Lower lobe of right lung (tissue), 2 donors: ENCODE data around the gene FRAS1. TPM values are rescaled to one million over a fixed set of nuclear protein-coding genes. Genes with fewer than 3 reads are reported as not detected.
"Not testable (repeated sequence)": the region's sequence is repeated elsewhere in the genome, so short reads cannot be mapped to it uniquely, and the experiment has no call there.

Experiments used
- ATAC-seq, 2 donors: fragments of 200-7000 bp; cut with Tn5 transposase; one replicate each; pipeline ENCODE4 v1.9.1; 2020 to 2022; ENCODE audit warnings: mild to moderate bottlenecking in 2 of 2, moderate library complexity in 2 of 2
- DNase-seq: peaks from one replicate; pipeline ENCODE4 v3.0.0-alpha.2; 2020
- H3K27ac ChIP-seq: fragments of 200-600 bp; one replicate; pipeline ENCODE4 v1.8.0; 2022
- H3K27me3 ChIP-seq: fragments of 200-600 bp; one replicate; pipeline ENCODE4 v1.8.0; 2022; ENCODE audit warnings: low read depth
- H3K36me3 ChIP-seq: fragments of 200-600 bp; one replicate; pipeline ENCODE4 v1.8.0; 2022; ENCODE audit warnings: mild to moderate bottlenecking
- H3K4me1 ChIP-seq: fragments of 200-600 bp; one replicate; pipeline ENCODE4 v1.8.0; 2022
- H3K4me3 ChIP-seq: fragments of 200-600 bp; one replicate; pipeline ENCODE4 v1.8.0; 2022; ENCODE audit warnings: mild to moderate bottlenecking
- H3K9me3 ChIP-seq: fragments of 200-600 bp; one replicate; pipeline ENCODE4 v1.8.0; 2022
- intact Hi-C: fragments of 100-400 bp; cut with DNase I; formaldehyde crosslinking; loops from one replicate; pipeline ENCODE4 v1.11.0; 2022
- total RNA-seq: library from RNA; stranded (reverse); fragmentation: NEBNext Ultra II Directional; extraction: Animal tissue kit (Norgen Biotek cat#: 25700); gene quantifications from one replicate; pipeline ENCODE4 v1.2.1, GENCODE V29; 2021
- TF ChIP-seq, protein P1 (sequence below): fragments of 200-600 bp; IDR thresholded peaks from one replicate; pipeline ENCODE4 v1.8.0; 2022; ENCODE audit warnings: antibody characterized with exemption, mild to moderate bottlenecking
- donor health status: DM: no; HTN: yes; CAD: no; lungs with severe emphysema.

FRAS1 gene
- total RNA-seq, 1 donor from 2014 or later, result 9.2 TPM

DNA sequence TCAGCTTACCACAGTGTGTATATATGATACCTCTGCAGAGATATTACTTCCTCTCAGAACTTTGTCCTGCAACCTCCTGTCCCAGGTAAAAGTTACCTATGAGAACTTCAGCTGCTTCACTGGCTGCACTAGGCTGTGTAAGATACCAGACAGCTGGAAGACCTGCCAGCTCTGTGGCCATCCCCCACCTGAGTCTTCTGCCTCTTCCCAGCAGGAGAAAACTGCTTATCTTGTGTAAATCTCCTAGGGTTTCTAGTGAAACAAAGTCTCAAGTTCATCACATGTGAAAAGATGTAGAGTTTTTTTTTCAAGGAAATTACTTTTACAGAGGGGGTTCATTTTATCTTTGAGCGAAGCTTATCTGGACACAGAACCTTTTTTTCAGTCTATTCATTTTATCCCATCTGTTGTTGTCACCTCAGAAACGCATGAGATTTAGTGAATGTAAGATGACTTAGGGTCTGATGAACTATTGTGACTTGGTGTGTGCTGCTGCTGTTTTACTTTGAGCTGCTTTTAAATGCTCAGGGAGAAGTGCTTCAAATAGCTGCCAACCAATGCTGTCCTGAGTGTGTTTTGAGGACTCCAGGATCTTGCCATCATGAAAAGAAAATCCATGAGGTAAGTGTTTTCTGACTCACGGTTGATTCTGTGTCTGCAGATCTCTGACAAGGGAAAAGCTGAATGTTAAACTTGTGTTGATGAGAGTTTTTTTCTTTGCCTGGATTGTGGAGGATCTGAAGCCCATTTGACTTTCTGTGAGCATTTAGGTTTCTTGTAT is 187.8 kb downstream of the FRAS1 start:
- H3K4me3 ChIP-seq, result no peak overlapping the region
- H3K4me1 ChIP-seq, result no peaks in the 10 kb centered on the region
- no peaks in the 10 kb centered on the region for H3K36me3 ChIP-seq
- TF ChIP-seq, protein P1, sequence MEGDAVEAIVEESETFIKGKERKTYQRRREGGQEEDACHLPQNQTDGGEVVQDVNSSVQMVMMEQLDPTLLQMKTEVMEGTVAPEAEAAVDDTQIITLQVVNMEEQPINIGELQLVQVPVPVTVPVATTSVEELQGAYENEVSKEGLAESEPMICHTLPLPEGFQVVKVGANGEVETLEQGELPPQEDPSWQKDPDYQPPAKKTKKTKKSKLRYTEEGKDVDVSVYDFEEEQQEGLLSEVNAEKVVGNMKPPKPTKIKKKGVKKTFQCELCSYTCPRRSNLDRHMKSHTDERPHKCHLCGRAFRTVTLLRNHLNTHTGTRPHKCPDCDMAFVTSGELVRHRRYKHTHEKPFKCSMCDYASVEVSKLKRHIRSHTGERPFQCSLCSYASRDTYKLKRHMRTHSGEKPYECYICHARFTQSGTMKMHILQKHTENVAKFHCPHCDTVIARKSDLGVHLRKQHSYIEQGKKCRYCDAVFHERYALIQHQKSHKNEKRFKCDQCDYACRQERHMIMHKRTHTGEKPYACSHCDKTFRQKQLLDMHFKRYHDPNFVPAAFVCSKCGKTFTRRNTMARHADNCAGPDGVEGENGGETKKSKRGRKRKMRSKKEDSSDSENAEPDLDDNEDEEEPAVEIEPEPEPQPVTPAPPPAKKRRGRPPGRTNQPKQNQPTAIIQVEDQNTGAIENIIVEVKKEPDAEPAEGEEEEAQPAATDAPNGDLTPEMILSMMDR, result no peak
- H3K27me3 ChIP-seq, result no peaks in the 10 kb centered on the region
- intact Hi-C loops, result no loop called here
- ATAC-seq (no peak), DNase-seq (no peak)
- no peaks in the 10 kb centered on the region for H3K9me3 ChIP-seq
- no peak overlapping the region for H3K27ac ChIP-seq

DNA sequence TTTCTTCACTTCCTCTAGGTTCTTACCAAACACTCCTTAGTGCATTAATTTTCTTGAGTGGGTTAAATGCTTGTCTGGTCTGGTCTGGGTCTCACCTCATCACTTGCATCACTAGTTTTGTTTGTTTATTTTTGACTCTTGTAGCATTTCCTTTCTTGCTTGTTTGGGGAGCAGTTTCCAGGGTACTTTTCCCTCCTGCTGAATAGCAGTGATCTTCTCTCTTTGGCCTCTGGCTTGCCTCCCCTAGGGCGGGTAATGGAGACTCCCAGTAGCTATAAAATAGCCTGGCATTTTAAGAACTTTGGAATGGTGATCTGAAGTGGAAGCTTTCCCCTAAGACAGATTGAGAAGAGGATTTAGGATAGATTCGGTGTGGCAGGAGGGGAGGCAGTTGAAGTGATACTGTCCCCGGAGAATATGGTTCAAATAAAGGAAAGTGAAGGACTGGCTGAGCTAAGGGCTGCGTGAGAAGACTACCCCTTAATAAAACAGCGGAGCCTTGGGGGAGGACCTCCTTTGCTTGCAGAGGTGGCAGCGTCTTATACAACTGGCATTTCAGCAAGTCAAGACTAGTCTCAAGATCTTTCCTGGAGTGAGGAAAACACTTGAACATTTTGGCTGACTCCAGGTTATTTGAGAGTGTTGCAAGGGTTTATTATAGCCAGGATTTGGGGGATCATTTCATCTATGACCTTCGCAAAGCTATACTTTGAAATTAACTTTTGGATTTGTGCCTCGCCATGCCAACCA is 190.6 kb downstream of the FRAS1 start:
- TF ChIP-seq, protein P1, result no peak
- Histone ChIP-seq H3K27me3 (no peaks in the 10 kb centered on the region), H3K27ac (no peak overlapping the region), H3K4me3 (no peak overlapping the region), H3K36me3 (no peaks in the 10 kb centered on the region), H3K4me1 (no peaks in the 10 kb centered on the region), H3K9me3 (peaks cover 3% of the 10 kb centered on the region)
- intact Hi-C loops, result no loop called here
- peak in 1 of 2 donors; percentile 43 for ATAC-seq
- no peak for DNase-seq

DNA sequence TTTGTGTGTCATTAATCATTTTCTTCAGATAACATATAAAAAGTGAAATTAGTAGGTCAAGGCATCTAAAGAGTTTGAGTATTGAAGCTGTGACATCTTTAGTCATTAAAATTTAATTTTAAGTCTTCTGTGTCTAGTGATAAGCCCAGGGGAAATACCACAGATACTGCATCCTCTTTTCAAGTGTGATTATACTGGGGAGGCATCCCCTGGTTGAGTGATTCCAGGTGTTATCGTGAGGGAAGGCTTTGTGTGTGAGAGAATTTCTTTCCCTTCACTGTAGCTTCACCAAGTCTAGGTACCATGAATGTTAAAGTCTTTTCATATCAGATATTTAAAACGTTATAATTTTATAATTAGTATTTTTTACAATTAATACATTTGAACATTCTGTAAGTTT is 193.4 kb downstream of the FRAS1 start:
- peaks cover 9% of the 10 kb centered on the region for H3K9me3 ChIP-seq
- ATAC-seq (no peak), DNase-seq (no peak)
- no peak overlapping the region for H3K27ac ChIP-seq
- no peaks in the 10 kb centered on the region for H3K4me1 ChIP-seq
- H3K36me3 ChIP-seq, result no peaks in the 10 kb centered on the region
- no peak overlapping the region for H3K4me3 ChIP-seq
- TF ChIP-seq, protein P1, result no peak
- no peaks in the 10 kb centered on the region for H3K27me3 ChIP-seq
- intact Hi-C loops, result no loop called here

DNA sequence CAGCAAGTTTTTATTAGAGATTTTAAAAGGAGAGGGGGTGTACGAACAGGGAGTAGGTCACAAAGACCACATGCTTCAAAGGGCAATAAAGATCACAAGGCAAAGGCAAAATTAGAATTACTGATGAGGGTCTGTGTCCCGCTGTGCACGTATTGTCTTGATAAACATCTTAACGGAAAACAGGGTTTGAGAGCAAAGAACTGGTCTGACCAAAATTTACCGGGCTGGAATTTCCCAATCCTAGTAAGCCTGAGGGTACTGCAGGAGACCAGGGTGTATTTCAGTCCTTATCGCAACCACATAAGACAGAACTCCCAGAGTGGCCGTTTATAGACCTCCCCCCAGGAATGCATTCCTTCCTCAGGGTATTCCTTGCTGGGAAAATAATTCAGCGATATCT is 195.7 kb downstream of the FRAS1 start:
- H3K36me3 ChIP-seq, intact Hi-C loops, ATAC-seq, H3K27me3 ChIP-seq, H3K4me3 ChIP-seq, H3K4me1 ChIP-seq, DNase-seq, H3K9me3 ChIP-seq, H3K27ac ChIP-seq: not testable (repeated sequence)

DNA sequence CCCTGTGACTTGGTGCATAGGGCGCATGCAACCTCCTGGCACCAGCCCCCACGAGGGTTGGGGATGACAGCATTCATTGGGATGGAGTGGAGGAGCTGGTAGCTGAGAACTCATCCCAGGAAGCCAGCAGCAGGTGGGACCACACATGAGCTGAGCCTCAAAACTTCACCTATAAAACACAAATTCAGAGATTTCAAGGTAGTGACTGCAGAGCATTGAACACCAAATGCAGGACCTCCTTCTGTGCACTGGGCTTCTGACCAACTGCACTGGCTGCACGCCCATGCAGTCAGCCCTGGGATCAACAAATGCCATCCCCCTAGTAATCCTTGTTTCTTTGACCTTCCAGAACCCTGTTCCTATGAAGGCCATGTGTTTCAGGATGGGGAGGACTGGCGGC is 197.8 kb downstream of the FRAS1 start:
- ATAC-seq (no peak), DNase-seq (no peak)
- H3K9me3 ChIP-seq, result peaks cover 9% of the 10 kb centered on the region
- H3K4me3 ChIP-seq, result no peak overlapping the region
- no peaks in the 10 kb centered on the region for H3K36me3 ChIP-seq
- H3K27me3 ChIP-seq, result no peaks in the 10 kb centered on the region
- TF ChIP-seq, protein P1, result no peak
- no peak overlapping the region for H3K27ac ChIP-seq
- intact Hi-C loops, result no loop called here
- no peaks in the 10 kb centered on the region for H3K4me1 ChIP-seq

DNA sequence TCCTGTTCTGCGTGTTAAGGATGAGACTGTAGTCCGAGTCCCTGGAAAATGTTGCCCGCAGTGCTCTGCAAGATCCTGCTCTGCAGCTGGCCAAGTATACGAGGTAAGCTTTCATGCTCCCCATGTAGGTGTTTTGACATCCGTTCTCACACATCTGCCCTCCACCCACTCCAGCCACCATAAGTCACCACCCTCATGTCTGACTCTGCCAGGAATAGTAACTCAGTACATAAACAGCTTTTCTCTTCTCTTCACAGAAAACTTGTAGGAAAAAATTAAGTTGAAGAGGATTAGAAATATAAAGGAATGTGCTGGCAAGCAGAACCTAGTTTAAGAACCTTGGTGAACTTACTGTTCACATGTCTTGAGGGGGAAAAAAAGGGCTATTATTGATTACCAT is 207.9 kb downstream of the FRAS1 start:
- Histone ChIP-seq H3K4me3 (no peak overlapping the region), H3K4me1 (no peaks in the 10 kb centered on the region), H3K27me3 (no peaks in the 10 kb centered on the region), H3K36me3 (no peaks in the 10 kb centered on the region), H3K9me3 (no peaks in the 10 kb centered on the region), H3K27ac (no peak overlapping the region)
- intact Hi-C loops, result no loop called here
- TF ChIP-seq, protein P1, result no peak
- ATAC-seq (no peak), DNase-seq (no peak)
